HUES64 (cell line): ENCODE measurements around the gene IL17RB.

Source experiments
- H3K27ac ChIP-seq: 2 replicates; pipeline ENCODE4 v1.7.0; 2013; ENCODE audit warnings: low read depth, low read length, inconsistent platforms
- H3K27me3 ChIP-seq: 2 replicates; pipeline ENCODE4 v1.6.1; 2013; ENCODE audit warnings: mild to moderate bottlenecking, low read length; ENCODE audit not compliant: insufficient read depth
- H3K36me3 ChIP-seq: 2 replicates; pipeline ENCODE4 v1.6.1; 2013; ENCODE audit warnings: mild to moderate bottlenecking, low read length; ENCODE audit not compliant: insufficient read depth
- H3K4me1 ChIP-seq: 2 replicates; pipeline ENCODE4 v1.6.1; 2013; ENCODE audit warnings: mild to moderate bottlenecking, low read length, moderate library complexity; ENCODE audit not compliant: insufficient read depth
- H3K4me3 ChIP-seq: 2 replicates; pipeline ENCODE4 v1.5.1; 2013; ENCODE audit warnings: mild to moderate bottlenecking, low read length, moderate library complexity
- H3K9ac ChIP-seq: 2 replicates; pipeline ENCODE4 v1.6.1; 2013; ENCODE audit warnings: mild to moderate bottlenecking, low read depth, low read length
- H3K9me3 ChIP-seq: 2 replicates; pipeline ENCODE4 v1.6.1; 2013; ENCODE audit warnings: low read depth, low read length; ENCODE audit not compliant: insufficient read depth
- WGBS: fragments of 150-250, 120-280 bp; methylation state at CpG from one replicate; pipeline ENCODE4 v1.1.7; 2013; ENCODE audit warnings: missing lambda C conversion rate; 5-methylcytosine and 5-hydroxymethylcytosine counted together

Gene IL17RB

GRCh38 chr3:53880396-53881345 is 34.3 kb downstream of the IL17RB start:
- WGBS: 81% methylated on average over 10 of the region's 10 CpGs
- H3K9ac ChIP-seq: peak overlapping the region; percentile 94
- H3K36me3 ChIP-seq: peaks cover 61% of the 10 kb centered on the region
- H3K9me3 ChIP-seq: no peaks in the 10 kb centered on the region
- H3K4me1 ChIP-seq: peaks cover 7% of the 10 kb centered on the region
- no peak overlapping the region for H3K27ac ChIP-seq
- H3K4me3 ChIP-seq: peak overlapping the region; percentile 88
- H3K27me3 ChIP-seq: no peaks in the 10 kb centered on the region

- Histone ChIP-seq H3K4me1 (peaks cover 7% of the 10 kb centered on the region), H3K4me3 (peak within 1 kb of the TSS; percentile 88), H3K9me3 (no peaks in the 10 kb centered on the region), H3K27ac (peak within 1 kb of the TSS; percentile 92), H3K27me3 (no peaks in the 10 kb centered on the region), H3K9ac (peak within 1 kb of the TSS; percentile 94), H3K36me3 (peaks cover 59% of the 10 kb centered on the region)
- WGBS: 2% methylated on average over 65 of the region's 65 CpGs
Observed at GRCh38 chr3:53881691-53882593, 35.6 kb downstream of the IL17RB start, which contains the start of gene ACTR8. ACTR8 (minus strand) TSS chr3:53882152; CDS start chr3:53882101, 51 bp downstream.

- Histone ChIP-seq H3K4me1 (peaks cover 7% of the 10 kb centered on the region), H3K27ac (no peak overlapping the region), H3K9me3 (no peaks in the 10 kb centered on the region), H3K27me3 (no peaks in the 10 kb centered on the region), H3K4me3 (no peak overlapping the region), H3K36me3 (peaks cover 58% of the 10 kb centered on the region), H3K9ac (no peak overlapping the region)
- WGBS: 94% methylated on average over 4 of the region's 4 CpGs
Observed at GRCh38 chr3:53883008-53883407, 36.6 kb downstream of the IL17RB start.

GRCh38 chr3:53884623-53885022 is 38.3 kb downstream of the IL17RB start:
- WGBS: 95% methylated on average over 11 of the region's 11 CpGs
- Histone ChIP-seq H3K27me3 (no peaks in the 10 kb centered on the region), H3K4me1 (peaks cover 7% of the 10 kb centered on the region), H3K4me3 (no peak overlapping the region), H3K27ac (no peak overlapping the region), H3K9ac (no peak overlapping the region), H3K9me3 (no peaks in the 10 kb centered on the region), H3K36me3 (peaks cover 44% of the 10 kb centered on the region)

- no CpG with 5 or more reads among the region's 3 CpGs for WGBS
- Histone ChIP-seq H3K27me3 (no peaks in the 10 kb centered on the region), H3K9ac (no peak overlapping the region), H3K27ac (no peak overlapping the region), H3K9me3 (no peaks in the 10 kb centered on the region), H3K4me1 (peaks cover 7% of the 10 kb centered on the region), H3K36me3 (peaks cover 39% of the 10 kb centered on the region), H3K4me3 (no peak overlapping the region)
Observed at GRCh38 chr3:53885239-53885638, 38.9 kb downstream of the IL17RB start.

GRCh38 chr3:53887446-53887845 is 41.1 kb downstream of the IL17RB start:
- Histone ChIP-seq H3K9ac (no peak overlapping the region), H3K27me3 (no peaks in the 10 kb centered on the region), H3K4me1 (peaks cover 9% of the 10 kb centered on the region; the same call in 1 of the 2 replicates), H3K4me3 (no peak overlapping the region), H3K9me3 (no peaks in the 10 kb centered on the region), H3K27ac (no peak overlapping the region), H3K36me3 (peaks cover 39% of the 10 kb centered on the region)

- 100% methylated on average over 1 of the region's 1 CpG for WGBS
- H3K9ac ChIP-seq: no peak overlapping the region
- no peaks in the 10 kb centered on the region for H3K27me3 ChIP-seq
- H3K4me3 ChIP-seq: no peak overlapping the region
- peaks cover 11% of the 10 kb centered on the region; the same call in 1 of the 2 replicates for H3K4me1 ChIP-seq
- H3K9me3 ChIP-seq: no peaks in the 10 kb centered on the region
- no peak overlapping the region for H3K27ac ChIP-seq
- peaks cover 39% of the 10 kb centered on the region for H3K36me3 ChIP-seq
Observed at GRCh38 chr3:53888232-53888631, 41.9 kb downstream of the IL17RB start.

- peak overlapping the region; percentile 76 for H3K9ac ChIP-seq
- peaks cover 19% of the 10 kb centered on the region; the same call in 1 of the 2 replicates for H3K27me3 ChIP-seq
- peak overlapping the region; percentile 78; the same call in 1 of the 2 replicates for H3K27ac ChIP-seq
- 9% methylated on average over 21 of the region's 21 CpGs for WGBS
- peaks cover 20% of the 10 kb centered on the region for H3K36me3 ChIP-seq
- no peaks in the 10 kb centered on the region for H3K9me3 ChIP-seq
- H3K4me3 ChIP-seq: peak overlapping the region; percentile 92
- peaks cover 11% of the 10 kb centered on the region; the same call in 1 of the 2 replicates for H3K4me1 ChIP-seq
Observed at GRCh38 chr3:53890726-53891475, 44.5 kb downstream of the IL17RB start.

- WGBS: under 1% methylated on average over 73 of the region's 73 CpGs
- H3K36me3 ChIP-seq: peaks cover 14% of the 10 kb centered on the region
- peaks cover 26% of the 10 kb centered on the region; the same call in 1 of the 2 replicates for H3K27me3 ChIP-seq
- H3K4me3 ChIP-seq: peak within 1 kb of the TSS; percentile 92
- H3K27ac ChIP-seq: peak within 1 kb of the TSS; percentile 78
- H3K4me1 ChIP-seq: peaks cover 11% of the 10 kb centered on the region; the same call in 1 of the 2 replicates
- peak within 1 kb of the TSS; percentile 76 for H3K9ac ChIP-seq
- no peaks in the 10 kb centered on the region for H3K9me3 ChIP-seq
Observed at GRCh38 chr3:53891497-53892285, 45.3 kb downstream of the IL17RB start, which contains the start of gene SELENOK. SELENOK (minus strand) TSS chr3:53891859.

- peaks cover 30% of the 10 kb centered on the region; the same call in 1 of the 2 replicates for H3K27me3 ChIP-seq
- H3K27ac ChIP-seq: peak overlapping the region; percentile 77
- H3K9ac ChIP-seq: peak overlapping the region; percentile 25; the same call in 1 of the 2 replicates
- H3K36me3 ChIP-seq: peaks cover 9% of the 10 kb centered on the region
- peaks cover 11% of the 10 kb centered on the region; the same call in 1 of the 2 replicates for H3K4me1 ChIP-seq
- 63% methylated on average over 4 of the region's 4 CpGs for WGBS
- no peaks in the 10 kb centered on the region for H3K9me3 ChIP-seq
- peak overlapping the region; percentile 92 for H3K4me3 ChIP-seq
Observed at GRCh38 chr3:53892286-53892637, 45.9 kb downstream of the IL17RB start.
